Measurements from ENCODE around the gene LY6G5B. TPM values are rescaled to one million over a fixed set of nuclear protein-coding genes. Genes with fewer than 3 reads are reported as not detected.

The LY6G5B gene
- total RNA-seq, 2 experiments from 2014 or later, result 12.3 to 28.7 TPM

DNA sequence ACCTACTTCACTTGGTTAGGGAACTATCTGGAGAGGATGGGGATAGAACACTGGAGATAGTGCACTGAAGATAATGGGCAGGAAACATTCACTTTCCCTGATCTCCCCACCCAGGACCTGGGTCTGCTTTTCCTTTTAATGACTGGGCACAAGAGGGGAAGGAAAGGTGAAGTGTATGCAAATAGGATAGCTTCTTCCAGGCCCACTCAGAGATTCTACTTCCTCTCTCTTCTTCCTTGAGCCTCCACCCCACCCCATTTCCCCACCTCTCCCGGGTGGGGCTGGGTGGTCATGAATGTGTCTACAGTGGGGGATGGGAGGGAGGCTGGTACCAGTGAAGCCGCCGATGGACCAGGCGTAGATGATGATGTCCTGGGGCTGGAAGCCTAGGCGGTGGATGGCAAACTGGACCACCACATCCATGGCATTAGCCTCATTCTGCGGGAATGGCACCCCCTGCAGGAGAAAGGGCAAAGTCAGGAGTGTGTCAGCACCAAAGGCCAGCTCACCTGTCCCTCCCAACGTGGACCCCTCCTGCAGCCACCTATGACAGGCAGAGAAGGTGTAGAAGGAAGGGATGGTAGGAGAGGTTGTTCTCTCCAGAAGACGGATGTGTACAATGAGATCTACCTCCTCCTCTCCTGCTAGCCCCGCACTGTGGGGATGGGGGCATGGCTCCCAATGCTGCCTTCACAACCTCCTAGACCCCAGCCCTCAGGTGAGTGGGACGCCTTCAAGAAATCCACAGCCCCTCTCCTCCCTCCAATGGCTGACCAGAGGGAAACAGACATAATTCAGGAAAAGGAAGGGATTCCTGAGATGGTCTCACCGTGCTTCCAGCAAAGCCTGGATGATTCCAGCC lies 19.7 kb downstream of the LY6G5B start:
- peaks cover 70% of the 10 kb centered on the region for H3K36me3 ChIP-seq (ENCODE audit: insufficient read depth, low read length)
- POLR2A ChIA-PET, result interaction anchor here (0.6 to 1.4 kb wide), 3 partner anchors 9 to 51 kb away, joined by 3 to 4 read pairs (median 3); no protein-coding TSS in a partner anchor
- no peak for DNase-seq (ENCODE audit: low spot score)
- intact Hi-C loops (cut with micrococcal nuclease; ENCODE audit: unreplicated experiment), result loop anchor here (10.0 kb wide), 2 partner anchors 205 to 465 kb away; partner anchors contain the start of gene EHMT2
- H3K4me3 ChIP-seq (ENCODE audit: low read depth, low read length, poor library complexity, severe bottlenecking), result no peak overlapping the region
- H3K4me1 ChIP-seq (ENCODE audit: insufficient read depth, low read length, poor library complexity, severe bottlenecking), result peaks cover 12% of the 10 kb centered on the region
- CTCF ChIA-PET (ENCODE audit: unreplicated experiment), result interaction anchor here (0.5 to 0.6 kb wide), 2 partner anchors 21 to 80 kb away, joined by 3 to 5 read pairs; no protein-coding TSS in a partner anchor
- BruUV-seq (replicated peaks), result no TSS peak
- H4K20me1 ChIP-seq (ENCODE audit: insufficient read depth, low read length), result no peaks in the 10 kb centered on the region
- peak overlapping the region; percentile 28 for H3K4me2 ChIP-seq (ENCODE audit: low read length)
- H2AFZ ChIP-seq (ENCODE audit: low read length), result no peak overlapping the region
- TF ChIP-seq EZH2phosphoT487 (IDR thresholded peaks at IDR 0.05; ENCODE audit: borderline replicate concordance, low read depth, low read length), result no peak
- TF ChIP-seq, protein P1, sequence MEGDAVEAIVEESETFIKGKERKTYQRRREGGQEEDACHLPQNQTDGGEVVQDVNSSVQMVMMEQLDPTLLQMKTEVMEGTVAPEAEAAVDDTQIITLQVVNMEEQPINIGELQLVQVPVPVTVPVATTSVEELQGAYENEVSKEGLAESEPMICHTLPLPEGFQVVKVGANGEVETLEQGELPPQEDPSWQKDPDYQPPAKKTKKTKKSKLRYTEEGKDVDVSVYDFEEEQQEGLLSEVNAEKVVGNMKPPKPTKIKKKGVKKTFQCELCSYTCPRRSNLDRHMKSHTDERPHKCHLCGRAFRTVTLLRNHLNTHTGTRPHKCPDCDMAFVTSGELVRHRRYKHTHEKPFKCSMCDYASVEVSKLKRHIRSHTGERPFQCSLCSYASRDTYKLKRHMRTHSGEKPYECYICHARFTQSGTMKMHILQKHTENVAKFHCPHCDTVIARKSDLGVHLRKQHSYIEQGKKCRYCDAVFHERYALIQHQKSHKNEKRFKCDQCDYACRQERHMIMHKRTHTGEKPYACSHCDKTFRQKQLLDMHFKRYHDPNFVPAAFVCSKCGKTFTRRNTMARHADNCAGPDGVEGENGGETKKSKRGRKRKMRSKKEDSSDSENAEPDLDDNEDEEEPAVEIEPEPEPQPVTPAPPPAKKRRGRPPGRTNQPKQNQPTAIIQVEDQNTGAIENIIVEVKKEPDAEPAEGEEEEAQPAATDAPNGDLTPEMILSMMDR (conservative IDR thresholded peaks at IDR 0.05; ENCODE audit: low read length), result peak; percentile 73
- H3K9me2 ChIP-seq (ENCODE audit: insufficient read depth, low read length), result no peaks in the 10 kb centered on the region
- H3K27ac ChIP-seq (ENCODE audit: low read depth, low read length, poor library complexity, severe bottlenecking), result no peak overlapping the region
- no peaks in the 10 kb centered on the region for H3K79me2 ChIP-seq (ENCODE audit: insufficient read depth, low read depth, low read length)
- H3K9me3 ChIP-seq (ENCODE audit: low read length), result no peaks in the 10 kb centered on the region

DNA sequence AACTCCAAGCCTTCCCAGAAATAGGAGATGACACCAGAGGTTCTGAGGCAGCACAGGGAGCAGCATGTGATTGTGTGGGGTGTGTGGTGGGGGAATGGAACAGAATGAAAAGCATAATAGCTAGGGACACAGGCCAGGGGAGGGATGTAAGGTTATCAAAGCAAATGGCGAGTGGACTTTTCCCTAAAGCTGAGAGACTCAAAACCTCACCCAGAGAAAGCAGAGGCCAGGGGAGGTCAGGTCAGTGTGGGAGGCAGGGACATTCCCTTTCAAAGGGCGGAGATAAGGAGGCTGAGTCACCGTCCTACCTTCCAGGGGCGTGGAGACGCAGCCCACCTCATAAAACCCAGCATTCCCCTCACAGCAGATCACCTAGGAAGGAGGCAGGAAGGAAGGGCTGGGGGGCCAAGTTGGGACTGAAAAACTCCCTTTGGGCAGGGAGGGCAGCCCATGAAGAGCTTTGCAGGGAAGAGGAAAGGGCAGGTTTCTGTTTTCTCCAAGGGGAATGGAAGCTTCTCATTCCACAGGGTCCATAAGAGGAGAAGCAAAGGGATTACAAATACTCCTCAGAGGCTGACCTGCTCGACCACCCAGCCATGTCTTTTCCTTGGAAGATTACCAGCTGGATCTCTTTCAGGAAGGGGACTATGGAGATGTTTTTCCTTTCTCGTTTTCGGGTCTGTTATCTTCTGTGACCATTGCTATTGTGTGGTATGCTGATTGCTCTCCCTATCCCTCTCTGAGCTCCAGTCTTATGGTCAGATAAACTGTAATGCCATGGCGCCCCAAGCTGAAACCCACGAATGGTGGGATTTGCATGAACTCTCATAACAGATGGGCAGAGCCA lies 20.7 kb downstream of the LY6G5B start:
- Histone ChIP-seq H3K36me3 (ENCODE audit: insufficient read depth, low read length) (peaks cover 80% of the 10 kb centered on the region), H4K20me1 (ENCODE audit: insufficient read depth, low read length) (no peaks in the 10 kb centered on the region), H3K4me3 (ENCODE audit: low read depth, low read length, poor library complexity, severe bottlenecking) (no peak overlapping the region), H3K9me2 (ENCODE audit: insufficient read depth, low read length) (no peaks in the 10 kb centered on the region), H3K4me1 (ENCODE audit: insufficient read depth, low read length, poor library complexity, severe bottlenecking) (peaks cover 12% of the 10 kb centered on the region), H3K27ac (ENCODE audit: low read depth, low read length, poor library complexity, severe bottlenecking) (no peak overlapping the region), H3K4me2 (ENCODE audit: low read length) (no peak overlapping the region), H3K9me3 (ENCODE audit: low read length) (no peaks in the 10 kb centered on the region), H2AFZ (ENCODE audit: low read length) (no peak overlapping the region), H3K79me2 (ENCODE audit: insufficient read depth, low read depth, low read length) (no peaks in the 10 kb centered on the region)
- DNase-seq (ENCODE audit: low spot score), result no peak
- intact Hi-C loops (cut with micrococcal nuclease; ENCODE audit: unreplicated experiment), result no loop called here
- POLR2A ChIA-PET, result interaction anchor here (0.9 to 1.4 kb wide), 3 partner anchors 23 to 50 kb away, joined by 3 to 4 read pairs (median 3); no protein-coding TSS in a partner anchor
- TF ChIP-seq EZH2phosphoT487 (IDR thresholded peaks at IDR 0.05; ENCODE audit: borderline replicate concordance, low read depth, low read length), result no peak
- TF ChIP-seq, protein P1 (conservative IDR thresholded peaks at IDR 0.05; ENCODE audit: low read length), result no peak
- no TSS peak for BruUV-seq (replicated peaks)
- CTCF ChIA-PET (ENCODE audit: unreplicated experiment), result interaction anchor here (0.5 to 0.6 kb wide), 3 partner anchors 20 to 51 kb away, joined by 3 read pairs; no protein-coding TSS in a partner anchor
